ENCODE measurements around the gene C2orf49.
"Not testable (repeated sequence)": the region's sequence is repeated elsewhere in the genome, so short reads cannot be mapped to it uniquely, and the experiment has no call there.

The C2orf49 gene

DNA sequence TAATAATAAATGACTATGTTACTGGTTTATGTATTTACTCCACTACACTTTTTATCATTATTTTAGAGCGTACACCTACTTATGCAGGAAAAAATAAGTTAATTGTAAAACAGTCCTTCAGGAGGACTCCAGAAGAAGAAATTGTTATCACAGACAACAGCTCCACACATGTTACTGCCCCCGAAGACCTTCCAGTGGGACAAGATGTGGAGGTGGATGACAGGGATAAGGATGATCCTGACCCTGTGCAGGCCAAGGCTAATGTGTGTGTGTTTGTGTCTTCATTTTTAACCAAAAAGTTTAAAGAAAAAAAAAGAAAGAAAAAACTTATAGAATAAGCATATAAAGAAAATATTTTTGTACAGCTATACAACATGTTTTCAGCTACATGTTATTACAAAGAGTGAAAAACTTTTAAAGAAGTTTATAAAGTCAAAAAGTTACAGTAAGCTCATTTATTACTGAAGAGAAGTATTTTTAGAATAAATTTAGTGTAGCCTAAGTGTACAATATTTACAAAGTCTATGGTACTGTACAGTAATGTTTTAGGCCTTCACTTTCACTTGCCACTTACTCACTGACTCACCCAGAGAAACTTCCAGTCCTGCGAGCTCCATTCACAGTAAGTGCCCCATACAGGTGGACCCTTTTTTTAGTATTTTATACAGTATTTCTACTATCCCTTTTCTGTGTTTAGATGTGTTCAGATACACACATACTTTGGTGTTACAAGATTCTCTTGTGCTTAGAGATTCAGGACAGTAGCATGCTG, 15.3 kb upstream of the C2orf49 start:
- DNase-seq: no peak

DNA sequence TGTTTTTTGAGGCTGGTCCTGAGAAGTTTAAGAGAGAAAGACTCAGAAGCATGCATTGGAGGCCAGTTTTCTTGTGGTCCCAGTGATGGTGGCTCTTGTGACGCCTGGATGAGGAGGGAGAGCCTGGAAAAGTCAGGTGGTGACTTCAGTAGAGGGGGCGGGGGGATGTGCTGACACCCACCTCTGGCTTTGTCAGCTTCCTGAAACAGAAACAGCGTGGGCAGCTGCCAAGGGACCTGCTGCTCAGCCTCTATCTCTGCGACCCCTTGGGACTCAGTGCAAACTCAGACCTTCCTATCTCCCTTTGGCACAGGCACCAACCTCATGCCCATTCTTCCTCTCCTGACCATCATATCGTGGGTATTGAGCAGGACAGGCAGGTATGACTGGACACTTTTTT, 14.2 kb upstream of the C2orf49 start:
- no peak for DNase-seq

DNA sequence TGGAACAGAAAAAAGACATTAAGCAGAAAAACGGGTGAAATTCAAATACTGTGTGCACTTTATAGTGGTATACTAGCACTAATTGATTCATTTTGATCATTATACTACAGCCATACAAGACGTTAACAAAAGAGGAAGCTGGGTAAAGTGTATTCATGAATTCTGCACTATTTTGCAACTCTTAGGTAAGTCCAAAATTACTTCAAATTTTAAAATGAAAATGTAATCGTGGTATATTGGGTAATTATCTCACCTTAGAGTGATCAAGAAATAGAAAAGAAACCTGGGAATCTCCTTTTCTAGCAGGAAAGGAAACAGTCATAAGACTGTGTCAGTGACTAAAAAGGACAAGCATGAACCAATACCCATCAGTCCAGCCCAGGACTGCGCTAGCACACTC, 13.2 kb upstream of the C2orf49 start:
- DNase-seq: no peak

GRCh38 chr2:105324732-105325131, 12.6 kb upstream of the C2orf49 start:
- DNase-seq: no peak

GRCh38 chr2:105325389-105325963, 11.9 kb upstream of the C2orf49 start:
- no peak for DNase-seq

- not testable (repeated sequence) for DNase-seq
Measured at GRCh38 chr2:105327271-105327670, 10.1 kb upstream of the C2orf49 start.

DNA sequence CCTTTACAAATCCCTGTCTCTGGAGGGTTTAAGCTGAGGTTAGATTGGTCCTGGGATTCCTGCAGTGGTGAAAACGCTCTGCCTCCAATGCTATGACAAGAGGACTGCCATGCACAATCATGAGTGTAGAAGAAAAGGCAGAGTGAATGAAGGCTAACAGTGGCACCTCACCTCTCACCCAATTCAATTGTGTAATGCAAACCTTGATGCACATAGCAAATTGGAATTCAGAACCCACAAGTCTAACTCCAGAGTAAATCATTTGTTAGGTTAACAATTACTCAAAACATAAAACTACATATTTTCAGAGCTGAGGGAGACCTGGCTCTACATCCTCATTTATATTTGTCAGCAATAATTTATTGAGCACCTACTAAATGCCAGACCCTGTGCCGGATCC, 9.7 kb upstream of the C2orf49 start:
- DNase-seq: no peak

GRCh38 chr2:105328281-105329196, 8.8 kb upstream of the C2orf49 start:
- DNase-seq: no peak

GRCh38 chr2:105329197-105329554, 8.2 kb upstream of the C2orf49 start:
- DNase-seq: no peak

GRCh38 chr2:105329561-105330495, 7.5 kb upstream of the C2orf49 start, which contains the start of gene TGFBRAP1:
Gene TGFBRAP1 (minus strand): TSS chr2:105329735. CDS start chr2:105308301, 21,434 bp downstream.
- no peak for DNase-seq

DNA sequence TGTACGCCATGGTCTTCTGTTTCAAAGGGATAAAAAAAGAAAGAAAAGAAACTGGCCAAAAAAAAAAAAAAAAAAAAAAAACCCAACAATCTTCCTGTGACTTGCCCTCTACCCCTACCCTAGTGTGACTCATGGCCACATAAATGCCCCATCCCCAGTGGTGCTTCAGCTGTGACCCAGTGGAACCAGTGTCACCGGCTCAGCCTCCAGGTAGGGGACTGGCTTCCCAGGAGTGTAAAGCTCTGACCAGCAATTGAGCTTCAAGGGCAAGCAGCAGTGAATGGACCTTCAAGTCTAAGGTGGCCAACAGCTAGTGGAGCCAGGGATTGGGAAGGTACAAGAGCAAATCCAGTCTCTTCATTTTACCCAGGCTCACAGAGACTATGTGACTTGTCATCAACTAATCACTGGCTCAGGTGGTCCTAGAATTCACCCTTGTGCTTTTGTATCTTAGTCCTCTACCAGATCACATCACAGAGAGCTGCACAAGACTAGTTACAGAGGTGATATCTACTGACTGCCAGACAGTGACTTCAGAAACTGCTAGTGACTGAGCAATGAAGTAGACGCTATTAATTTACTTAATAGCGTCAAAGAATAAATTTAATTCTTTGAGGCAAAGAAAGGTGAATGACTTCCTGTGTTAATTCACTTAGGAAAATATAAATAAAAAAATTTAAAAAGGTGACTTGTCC, 6.5 kb upstream of the C2orf49 start:
- no peak for DNase-seq

- DNase-seq: no peak
Measured at GRCh38 chr2:105334211-105334610, 3.1 kb upstream of the C2orf49 start.

GRCh38 chr2:105335469-105335868, 1.9 kb upstream of the C2orf49 start:
- no peak for DNase-seq

DNA sequence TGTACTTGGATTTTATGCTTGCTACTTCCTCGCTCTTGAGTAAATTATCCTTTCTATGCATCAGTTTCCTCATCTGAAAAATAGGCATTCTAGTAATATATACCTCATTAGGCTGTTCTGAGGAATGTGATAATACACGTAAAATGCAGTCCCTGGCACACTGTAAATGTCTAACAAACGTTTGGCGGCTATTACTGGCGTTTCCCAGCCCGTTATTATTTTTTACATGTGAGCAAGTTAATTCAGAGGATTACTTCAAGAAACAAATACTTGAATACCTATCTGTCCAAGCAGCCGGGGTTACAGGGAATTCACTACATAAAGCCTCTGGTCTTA, 586 bp upstream of the C2orf49 start:
- DNase-seq: no peak

GRCh38 chr2:105338020-105338385, 663 bp downstream of the C2orf49 start:
- DNase-seq: no peak

- DNase-seq: no peak
Measured at GRCh38 chr2:105339414-105339813, 2.1 kb downstream of the C2orf49 start.

- DNase-seq: no peak
Measured at GRCh38 chr2:105344704-105345345, 7.5 kb downstream of the C2orf49 start.

DNA sequence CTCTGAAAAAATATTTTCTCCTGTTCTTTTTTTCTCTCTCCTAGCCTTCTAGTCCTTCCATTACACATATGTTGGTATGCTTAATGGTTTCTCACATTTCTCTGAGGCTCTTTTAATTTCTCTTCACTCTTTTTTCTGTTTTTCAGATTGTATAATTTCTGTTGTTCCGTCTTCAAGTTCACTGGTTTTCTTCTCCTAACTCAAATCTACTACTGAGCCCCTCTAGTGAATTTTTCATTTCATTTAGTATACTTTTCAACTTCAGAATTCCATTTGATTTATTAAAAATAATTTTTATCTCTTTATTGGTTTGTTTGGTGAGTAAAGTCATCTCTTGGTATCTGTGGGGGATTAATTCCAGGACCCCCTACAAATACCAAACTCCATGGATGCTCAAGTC, 19.8 kb downstream of the C2orf49 start:
- no peak for DNase-seq

DNA sequence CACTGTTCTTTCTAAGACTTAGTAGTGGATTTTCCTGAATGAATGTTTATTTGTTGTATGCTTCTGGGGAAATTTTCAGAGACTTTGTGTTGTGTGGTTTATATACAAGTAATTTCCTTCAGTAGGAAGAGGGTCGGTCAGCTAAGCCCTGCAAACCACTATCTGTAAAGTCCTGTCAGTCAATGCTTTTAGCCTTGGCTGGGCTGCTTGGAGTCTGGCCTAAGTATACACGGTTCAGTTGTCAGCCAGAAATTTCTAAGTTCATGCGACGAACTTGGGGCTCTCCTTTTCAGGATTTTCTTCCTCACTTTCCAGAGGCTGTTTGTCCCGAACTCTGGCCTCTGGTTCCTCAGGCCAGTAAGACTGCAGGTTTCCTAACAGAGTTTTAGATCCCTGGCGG, 21.3 kb downstream of the C2orf49 start:
- DNase-seq: no peak

GRCh38 chr2:105361102-105361889, 24.0 kb downstream of the C2orf49 start:
- DNase-seq: no peak
